Endothelial cell of umbilical vein (primary cell): ENCODE results near the gene BABAM2. TPM values are rescaled to one million over a fixed set of nuclear protein-coding genes. Genes with fewer than 3 reads are reported as not detected.

Experiments used
- BruUV-seq: library from RNA; stranded (reverse); fragments of 400-500 nt; replicated peaks from 2 replicates; lab custom pipeline; 2021; lab: Mats Ljungman, UMichigan
- CTCF ChIA-PET: fragments of 300-600, 350-600 bp; sonication (Branson Sonifier 250); formaldehyde crosslinking; loops from one replicate; lab custom pipeline; 2021; ENCODE audit warnings: antibody characterized with exemption, inconsistent platforms; lab: Charles Lee
- POLR2A ChIA-PET: fragments of 300-600, 350-600 bp; sonication (Branson Sonifier 250); formaldehyde crosslinking; loops from one replicate; lab custom pipeline; 2021; ENCODE audit warnings: antibody characterized with exemption, inconsistent platforms; lab: Charles Lee
- DNase-seq: peaks from one replicate; pipeline ENCODE4 v3.0.0-alpha.2; 2011; ENCODE audit warnings: low read depth, low spot score
- FAIRE-seq: peaks from 2 replicates; lab custom pipeline; 2011; peaks lifted over from hg19 to GRCh38; lab: Jason Lieb, UNC
- H2AFZ ChIP-seq: 2 replicates; pipeline ENCODE4 v1.6.0; 2012; ENCODE audit warnings: low read depth, low read length, control low read depth, inconsistent platforms
- H3K27ac ChIP-seq: 2 replicates; pipeline ENCODE4 v1.5.1; 2011; ENCODE audit warnings: low read depth, mild to moderate bottlenecking, control low read depth, low read length, moderate library complexity; ENCODE audit not compliant: insufficient read depth
- H3K27me3 ChIP-seq, 2 experiments: 2 replicates each; pipeline versions ENCODE4 v1.6.0 to v1.6.1; 2011; ENCODE audit warnings: low read length in 2 of 2, mixed read lengths in 1 of 2; ENCODE audit not compliant: control insufficient read depth in 2 of 2, insufficient read depth in 2 of 2
- H3K36me3 ChIP-seq, 2 experiments: 2 replicates in 1 of 2; 3 replicates in 1 of 2; pipeline ENCODE4 v1.5.1; 2011; ENCODE audit warnings: low read length in 2 of 2, mild to moderate bottlenecking in 1 of 2, moderate library complexity in 1 of 2; ENCODE audit not compliant: control insufficient read depth in 2 of 2, insufficient read depth in 2 of 2; ENCODE audit errors: extremely low read depth in 1 of 2
- H3K4me1 ChIP-seq: 3 replicates; pipeline ENCODE4 v1.5.1; 2011; ENCODE audit warnings: mild to moderate bottlenecking, low read length; ENCODE audit not compliant: control insufficient read depth, insufficient read depth; ENCODE audit errors: extremely low read depth
- H3K4me2 ChIP-seq: 2 replicates; pipeline ENCODE4 v1.6.1; 2011; ENCODE audit warnings: low read length, control low read depth, mixed read lengths; ENCODE audit not compliant: insufficient read depth
- H3K4me3 ChIP-seq, 3 experiments: fragments of 200-600 bp in 1 of 3; sonication (generic), shearing (Covaris generic) in 1 of 3; replicated peaks in 1 of 3; 2 replicates each; pipeline ENCODE4 v1.5.1; 2011 to 2016; ENCODE audit warnings: control low read depth in 3 of 3, low read length in 3 of 3, mild to moderate bottlenecking in 2 of 3, inconsistent platforms in 1 of 3, low read depth in 1 of 3, moderate library complexity in 1 of 3; ENCODE audit not compliant: insufficient read depth in 1 of 3
- H3K79me2 ChIP-seq: 2 replicates; pipeline ENCODE4 v1.6.0; 2012; ENCODE audit warnings: low read length, inconsistent platforms; ENCODE audit not compliant: control insufficient read depth, insufficient read depth
- H3K9ac ChIP-seq: replicated peaks from 2 replicates; pipeline ENCODE3; 2011; ENCODE audit warnings: low read length, control low read depth; ENCODE audit not compliant: insufficient read depth; ENCODE audit errors: extremely low read depth
- H3K9me1 ChIP-seq: replicated peaks from 3 replicates; pipeline ENCODE4 v1.6.0; 2011; ENCODE audit warnings: mild to moderate bottlenecking, low read length; ENCODE audit not compliant: control insufficient read depth, insufficient read depth; ENCODE audit errors: extremely low read depth
- H3K9me3 ChIP-seq: replicated peaks from 2 replicates; pipeline ENCODE4 v1.5.1; 2012; ENCODE audit warnings: low read length, inconsistent platforms; ENCODE audit not compliant: control insufficient read depth, insufficient read depth
- H4K20me1 ChIP-seq: replicated peaks from 2 replicates; pipeline ENCODE3; 2011; ENCODE audit warnings: mild to moderate bottlenecking, low read length; ENCODE audit not compliant: control insufficient read depth, insufficient read depth; ENCODE audit errors: extremely low read depth
- CTCF ChIP-seq, 2 donors: IDR thresholded peaks; 1 replicate in 1 of 2; 2 replicates in 1 of 2; pipeline ENCODE4 v1.5.1; 2011; ENCODE audit warnings: low read length in 2 of 2, mild to moderate bottlenecking in 2 of 2, moderate library complexity in 2 of 2, control low read depth in 1 of 2, inconsistent platforms in 1 of 2, low read depth in 1 of 2; ENCODE audit not compliant: insufficient read depth in 1 of 2; ENCODE audit errors: extremely low read depth in 1 of 2
- EZH2 ChIP-seq: IDR thresholded peaks from 2 replicates; pipeline ENCODE4 v1.6.1; 2012; ENCODE audit warnings: borderline replicate concordance, low read depth, mild to moderate bottlenecking, moderate library complexity, low read length, inconsistent platforms; ENCODE audit not compliant: severe bottlenecking
- FOS ChIP-seq: IDR thresholded peaks from 2 replicates; pipeline ENCODE4 v1.6.1; 2011; ENCODE audit warnings: mild to moderate bottlenecking, low read length, moderate library complexity, borderline replicate concordance; ENCODE audit not compliant: insufficient read depth
- GATA2 ChIP-seq: IDR thresholded peaks from 2 replicates; pipeline ENCODE4 v1.7.0; 2011; ENCODE audit warnings: low read depth, mild to moderate bottlenecking, moderate library complexity, mixed read lengths, low read length; ENCODE audit not compliant: insufficient read length, insufficient read depth
- JUN ChIP-seq: IDR thresholded peaks from 2 replicates; pipeline ENCODE4 v1.6.1; 2011; ENCODE audit warnings: borderline replicate concordance, low read depth; ENCODE audit not compliant: insufficient read length, insufficient read depth
- MAX ChIP-seq: IDR thresholded peaks from 2 replicates; pipeline ENCODE4 v1.6.1; 2011; ENCODE audit not compliant: insufficient read depth, insufficient read length
- MYC ChIP-seq: IDR thresholded peaks from one replicate; pipeline ENCODE4 v1.6.1; 2011; ENCODE audit warnings: mild to moderate bottlenecking, low read depth, low read length
- POLR2A ChIP-seq: IDR thresholded peaks from 2 replicates; pipeline ENCODE4 v1.6.1; 2012; ENCODE audit warnings: low read depth, mild to moderate bottlenecking, control low read depth, low read length
- POLR2AphosphoS5 ChIP-seq: IDR thresholded peaks from 2 replicates; pipeline ENCODE4 v1.6.1; 2012; ENCODE audit warnings: low read depth, mild to moderate bottlenecking, control low read depth, low read length, moderate library complexity; ENCODE audit not compliant: insufficient read depth
- dilution Hi-C: fragments of 300-500 bp; cut with MboI; formaldehyde crosslinking; loops from one replicate; pipeline ENCODE4 v1.15.0; 2019; ENCODE audit warnings: low sequenced_read_pairs; ENCODE audit not compliant: extremely low pct_ligation_motif_present
- intact Hi-C: fragments of 100-400 bp; cut with micrococcal nuclease; formaldehyde crosslinking; loops from one replicate; pipeline ENCODE4 v1.10.0; 2022
- polyA plus RNA-seq, 4 experiments: library from polyadenylated mRNA; depleted of rRNA in 3 of 4; stranded (reverse) in 3 of 4; unstranded in 1 of 4; fragments of >200 nt; gene quantifications; 2 replicates each; pipeline versions ENCODE4 v1.2.1 to v1.2.3, GENCODE V29; 2011 to 2012; ENCODE audit warnings: missing spikeins in 1 of 4
- total RNA-seq: library from RNA; stranded (reverse); gene quantifications from 2 replicates; pipeline ENCODE4 v1.2.3, GENCODE V29; 2021

The BABAM2 gene
- total and polyA plus RNA-seq, 2 donors (not counting 3 experiments of a cell fraction or from before 2014, with no cell fraction given): 19.9 to 27.6 TPM

- Histone ChIP-seq H3K9ac (no peak overlapping the region), H2AFZ (no peak overlapping the region), H3K27ac (no peak overlapping the region), H3K36me3 (no peaks in the 10 kb centered on the region), H3K79me2 (no peaks in the 10 kb centered on the region), H3K4me3 (no peak overlapping the region), H3K4me1 (peaks cover 8% of the 10 kb centered on the region), H3K9me3 (no peaks in the 10 kb centered on the region), H3K27me3 (no peaks in the 10 kb centered on the region), H4K20me1 (no peaks in the 10 kb centered on the region), H3K9me1 (no peaks in the 10 kb centered on the region), H3K4me2 (no peak overlapping the region)
- POLR2A ChIA-PET: no interaction called here
- BruUV-seq: no TSS peak
- intact Hi-C loops: no loop called here
- CTCF ChIA-PET: interaction anchor here (0.9 to 2.0 kb wide), 5 partner anchors 9 to 98 kb away, joined by 3 to 9 read pairs (median 3); no protein-coding TSS in a partner anchor
- TF ChIP-seq EZH2: no peak
- no peak for TF ChIP-seq MAX
- TF ChIP-seq JUN: no peak
- no peak for TF ChIP-seq GATA2
- TF ChIP-seq CTCF (IDR thresholded peaks at IDR 0.05; ENCODE audit: extremely low read depth in 1 of 2, insufficient read depth in 1 of 2, low read depth in 1 of 2, low read length in 2 of 2): no peak
- TF ChIP-seq FOS: no peak
- no peak for TF ChIP-seq POLR2AphosphoS5
- TF ChIP-seq MYC: no peak
- no peak for TF ChIP-seq POLR2A
- FAIRE-seq (no peak), DNase-seq (no peak)
- dilution Hi-C loops: no loop called here
Measured at GRCh38 chr2:27856386-27856785, 34.1 kb upstream of the BABAM2 start.
